HG03045 (cell line): Measurements from ENCODE around the gene MTCH2.
"Not testable (repeated sequence)": the region's sequence is repeated elsewhere in the genome, so short reads cannot be mapped to it uniquely, and the experiment has no call there.

Experiments
- ATAC-seq: cut with Tn5 transposase; IDR thresholded peaks from one replicate; pipeline ENCODE4 v1.9.1; 2021; ENCODE audit warnings: mild to moderate bottlenecking, moderate library complexity; ENCODE audit not compliant: unreplicated experiment

The MTCH2 gene

GRCh38 chr11:47642099-47642855 lies at the start of gene MTCH2:
Gene MTCH2 (minus strand): TSS chr11:47642559. CDS start chr11:47642465, 94 bp downstream.
- ATAC-seq, result peak; percentile 86

GRCh38 chr11:47691979-47692378 lies 49.6 kb upstream of the MTCH2 start:
- no peak for ATAC-seq

GRCh38 chr11:47689480-47689879 lies 47.1 kb upstream of the MTCH2 start:
- no peak for ATAC-seq

GRCh38 chr11:47688991-47689390 lies 46.6 kb upstream of the MTCH2 start:
- ATAC-seq, result no peak

GRCh38 chr11:47688111-47688510 lies 45.8 kb upstream of the MTCH2 start:
- ATAC-seq, result no peak

- ATAC-seq, result not testable (repeated sequence)
These were observed 44.3 kb upstream of the MTCH2 start for GRCh38 chr11:47686704-47687103.

GRCh38 chr11:47686151-47686550 lies 43.8 kb upstream of the MTCH2 start:
- ATAC-seq, result no peak

- no peak for ATAC-seq
These were observed 33.5 kb upstream of the MTCH2 start for GRCh38 chr11:47675851-47676250.

GRCh38 chr11:47672283-47672730 lies 29.9 kb upstream of the MTCH2 start:
- ATAC-seq, result no peak

GRCh38 chr11:47669856-47670255 lies 27.5 kb upstream of the MTCH2 start:
- ATAC-seq, result no peak

GRCh38 chr11:47668665-47669064 lies 26.3 kb upstream of the MTCH2 start:
- ATAC-seq, result no peak

GRCh38 chr11:47667555-47667954 lies 25.2 kb upstream of the MTCH2 start:
- no peak for ATAC-seq

GRCh38 chr11:47667135-47667534 lies 24.8 kb upstream of the MTCH2 start:
- ATAC-seq, result no peak

GRCh38 chr11:47664936-47665335 lies 22.6 kb upstream of the MTCH2 start:
- ATAC-seq, result not testable (repeated sequence)

GRCh38 chr11:47661245-47661644 lies 18.9 kb upstream of the MTCH2 start:
- no peak for ATAC-seq

GRCh38 chr11:47659276-47659675 lies 16.9 kb upstream of the MTCH2 start:
- ATAC-seq, result no peak

- ATAC-seq, result no peak
These were observed 14.0 kb upstream of the MTCH2 start for GRCh38 chr11:47656260-47656885.

- ATAC-seq, result no peak
These were observed 9.6 kb upstream of the MTCH2 start for GRCh38 chr11:47651818-47652469.

- ATAC-seq, result no peak
These were observed 6.9 kb upstream of the MTCH2 start for GRCh38 chr11:47649276-47649675.

- ATAC-seq, result no peak
These were observed 3.7 kb upstream of the MTCH2 start for GRCh38 chr11:47646019-47646418.

- ATAC-seq, result no peak
These were observed 3.1 kb upstream of the MTCH2 start for GRCh38 chr11:47645500-47645899.

- ATAC-seq, result no peak
These were observed 710 bp downstream of the MTCH2 start for GRCh38 chr11:47641600-47642098.
